DMS53 (cell line): Measurements from ENCODE around the gene ZDHHC19.
"Not testable (repeated sequence)": the region's sequence is repeated elsewhere in the genome, so short reads cannot be mapped to it uniquely, and the experiment has no call there.

Experiments
- DNase-seq: peaks from one replicate; lab custom pipeline; 2025; lab: John Stamatoyannopoulos, UW

Gene ZDHHC19

GRCh38 chr3:196203846-196204245, 7.4 kb downstream of the ZDHHC19 start:
- no peak for DNase-seq

GRCh38 chr3:196202516-196202970, 8.7 kb downstream of the ZDHHC19 start:
- DNase-seq, result peak; percentile 69

GRCh38 chr3:196198771-196199753, 12.1 kb downstream of the ZDHHC19 start:
- DNase-seq, result peak; percentile 51

- no peak for DNase-seq
Observed at GRCh38 chr3:196198081-196198675, 13.0 kb downstream of the ZDHHC19 start.

GRCh38 chr3:196197524-196197923, 13.7 kb downstream of the ZDHHC19 start:
- DNase-seq, result no peak

- DNase-seq, result no peak
Observed at GRCh38 chr3:196195664-196196265, 15.4 kb downstream of the ZDHHC19 start.

GRCh38 chr3:196194542-196194915, 16.7 kb downstream of the ZDHHC19 start:
- DNase-seq, result no peak

GRCh38 chr3:196193736-196194541, 17.3 kb downstream of the ZDHHC19 start:
- DNase-seq, result no peak

GRCh38 chr3:196193133-196193735, 18.0 kb downstream of the ZDHHC19 start:
- DNase-seq, result peak; percentile 25

GRCh38 chr3:196192524-196193051, 18.6 kb downstream of the ZDHHC19 start:
- DNase-seq, result no peak

GRCh38 chr3:196192036-196192523, 19.1 kb downstream of the ZDHHC19 start:
- no peak for DNase-seq

GRCh38 chr3:196189566-196190347, 21.4 kb downstream of the ZDHHC19 start:
- no peak for DNase-seq

GRCh38 chr3:196186651-196187573, 24.3 kb downstream of the ZDHHC19 start:
- peak; percentile 70 for DNase-seq

- no peak for DNase-seq
Observed at GRCh38 chr3:196184881-196185280, 26.3 kb downstream of the ZDHHC19 start.

- not testable (repeated sequence) for DNase-seq
Observed at GRCh38 chr3:196184169-196184432, 27.1 kb downstream of the ZDHHC19 start.

GRCh38 chr3:196181127-196181546, 30.1 kb downstream of the ZDHHC19 start:
- no peak for DNase-seq

GRCh38 chr3:196180346-196180745, 30.9 kb downstream of the ZDHHC19 start:
- DNase-seq, result no peak

- peak; percentile 52 for DNase-seq
Observed at GRCh38 chr3:196179380-196180308, 31.6 kb downstream of the ZDHHC19 start.
